K562 (cell line): ENCODE results near the gene AGO1. TPM values are rescaled to one million over a fixed set of nuclear protein-coding genes. Genes with fewer than 3 reads are reported as not detected.

Source experiments
- ATAC-seq: fragments of 200-7000 bp; cut with Tn5 transposase; 3 replicates; pipeline ENCODE4 v1.9.1; 2020; ENCODE audit warnings: moderate library complexity
- BruUV-seq: library from RNA; stranded (reverse); fragments of 400-500 nt; replicated peaks from 2 replicates; lab custom pipeline; 2021; lab: Mats Ljungman, UMichigan
- CTCF ChIA-PET: fragments of 300-600 bp; formaldehyde crosslinking; extraction: SDS; loops from one replicate; lab custom pipeline; 2021; ENCODE audit warnings: low intra/inter-chr PET ratio; lab: Yijun Ruan, JAX
- POLR2A ChIA-PET: fragments of 300-600, 350-650 bp; sonication (Branson Sonifier 250); formaldehyde crosslinking; extraction: SDS; loops from one replicate; lab custom pipeline; 2021; ENCODE audit warnings: antibody characterized with exemption, inconsistent platforms; lab: Yijun Ruan, JAX
- DNase-seq, 4 experiments: peaks; one replicate each; pipeline versions ENCODE4 v3.0.0 to v3.0.0-alpha.2; 2011 to 2018; ENCODE audit warnings: low spot score in 3 of 4, mixed read lengths in 3 of 4; ENCODE audit errors: extremely low read depth in 1 of 4
- FAIRE-seq: peaks from 2 replicates; lab custom pipeline; 2011; peaks lifted over from hg19 to GRCh38; lab: Jason Lieb, UNC
- H2AFZ ChIP-seq: 2 replicates; pipeline ENCODE4 v1.6.0; 2011; ENCODE audit warnings: low read depth, low read length, control low read depth, inconsistent platforms
- H3K27ac ChIP-seq: fragments of 200-600 bp; 3 replicates; pipeline ENCODE4 v1.8.0; 2011; ENCODE audit warnings: low read depth, mild to moderate bottlenecking, control low read depth, inconsistent platforms, low read length, moderate library complexity, mixed read lengths; ENCODE audit errors: extremely low read depth
- H3K27me3 ChIP-seq, 2 experiments: fragments of 300-600 bp in 1 of 2; 2 replicates in 1 of 2; 3 replicates in 1 of 2; pipeline versions ENCODE4 v1.6.0 to v1.8.0; 2011; ENCODE audit warnings: inconsistent platforms in 2 of 2, low read length in 2 of 2, mild to moderate bottlenecking in 1 of 2, mixed read lengths in 1 of 2, moderate library complexity in 1 of 2; ENCODE audit not compliant: control insufficient read depth in 2 of 2, insufficient read depth in 2 of 2
- H3K36me3 ChIP-seq: fragments of 300-600 bp; 3 replicates; pipeline ENCODE4 v1.8.0; 2011; ENCODE audit warnings: mild to moderate bottlenecking, low read length, inconsistent platforms; ENCODE audit not compliant: control insufficient read depth, insufficient read depth
- H3K4me1 ChIP-seq, 2 experiments: fragments of 200-600 bp in 1 of 2; replicated peaks in 1 of 2; 2 replicates in 1 of 2; 3 replicates in 1 of 2; pipeline versions ENCODE4 v1.5.1 to v1.8.0; 2011; ENCODE audit warnings: inconsistent platforms in 2 of 2, low read length in 2 of 2, mild to moderate bottlenecking in 1 of 2, mixed read lengths in 1 of 2, moderate library complexity in 1 of 2; ENCODE audit not compliant: control insufficient read depth in 2 of 2, insufficient read depth in 2 of 2
- H3K4me2 ChIP-seq: 2 replicates; pipeline ENCODE4 v1.6.1; 2011; ENCODE audit warnings: low read length, control low read depth, inconsistent platforms, mixed read lengths; ENCODE audit not compliant: insufficient read depth
- H3K4me3 ChIP-seq: fragments of 200-600 bp; sonication (generic), shearing (Covaris generic); 2 replicates; pipeline ENCODE4 v1.5.1; 2016; ENCODE audit warnings: control low read depth, inconsistent platforms
- H3K79me2 ChIP-seq: fragments of 200-600 bp; 3 replicates; pipeline ENCODE4 v1.8.0; 2011; ENCODE audit warnings: low read length, inconsistent platforms; ENCODE audit not compliant: control insufficient read depth, insufficient read depth
- H3K9ac ChIP-seq, 2 experiments: 2 replicates each; pipeline versions ENCODE4 v1.6.0 to v1.6.1; 2011; ENCODE audit warnings: low read depth in 2 of 2, low read length in 2 of 2, control low read depth in 1 of 2, inconsistent platforms in 1 of 2, mild to moderate bottlenecking in 1 of 2, mixed read lengths in 1 of 2; ENCODE audit not compliant: insufficient read depth in 1 of 2
- H3K9me1 ChIP-seq: one replicate; pipeline ENCODE4 v1.6.0; 2011; ENCODE audit warnings: inconsistent platforms, mild to moderate bottlenecking, low read length, moderate library complexity; ENCODE audit not compliant: control insufficient read depth, insufficient read depth
- H3K9me3 ChIP-seq: replicated peaks from 2 replicates; pipeline ENCODE4 v1.5.1; 2011; ENCODE audit warnings: low read depth, low read length, inconsistent platforms; ENCODE audit not compliant: control insufficient read depth, insufficient read depth
- H4K20me1 ChIP-seq: replicated peaks from 2 replicates; pipeline ENCODE4 v1.6.1; 2011; ENCODE audit warnings: low read length, inconsistent platforms, mixed read lengths; ENCODE audit not compliant: control insufficient read depth, insufficient read depth
- BDP1 ChIP-seq: IDR thresholded peaks from 3 replicates; pipeline ENCODE4 v1.6.1; 2011; ENCODE audit not compliant: insufficient read length, insufficient read depth
- HOMEZ ChIP-seq: fragments of 250-450 bp; sonication (Bioruptor Pico); IDR thresholded peaks from 2 replicates; pipeline ENCODE4 v1.4.0; 2020; ENCODE audit warnings: mild to moderate bottlenecking, moderate library complexity
- PHB2 ChIP-seq: fragments of 450-650 bp; IDR thresholded peaks from 2 replicates; pipeline ENCODE4 v1.6.1; 2017; ENCODE audit warnings: low read depth
- ZBTB11 ChIP-seq, 3 experiments: fragments of 200-800 bp in 1 of 3; fragments of 250-450 bp in 1 of 3; fragments of 450-650 bp in 1 of 3; sonication (Bioruptor Pico) in 1 of 3; sonication (Bioruptor generic) in 1 of 3; formaldehyde crosslinking in 1 of 3; IDR thresholded peaks; 2 replicates each; pipeline versions ENCODE4 v1.6.1 to v1.8.0; 2016 to 2022; ENCODE audit warnings: mild to moderate bottlenecking in 2 of 3, missing genetic modification characterization in 2 of 3, missing compliant biosample characterization in 1 of 3, moderate library complexity in 1 of 3
- WGBS: fragments of 100-300 bp; shearing (Covaris generic); methylation state at CpG from one replicate; pipeline ENCODE4 v1.1.6; 2016; ENCODE audit warnings: low coverage, mixed read lengths; ENCODE audit not compliant: insufficient coverage; ENCODE audit errors: missing lambda C conversion rate; 5-methylcytosine and 5-hydroxymethylcytosine counted together
- in situ Hi-C: fragments of 300-500 bp; cut with MboI; formaldehyde crosslinking; loops from 4 replicates; pipeline ENCODE4 v1.15.0; 2018; ENCODE audit warnings: inconsistent platforms, mixed read lengths
- intact Hi-C: fragments of 100-400 bp; cut with micrococcal nuclease; formaldehyde crosslinking; loops from 2 replicates; pipeline ENCODE4 v1.14.2; 2022
- polyA plus RNA-seq, 8 experiments: library from polyadenylated mRNA; depleted of rRNA in 4 of 8; stranded (reverse) in 5 of 8; unstranded in 3 of 8; fragments of >200 nt; fragmentation: Nextera tagmentation in 2 of 8; fragmentation: Illumina TruSeq in 1 of 8; extraction: Ambion mirVana in 2 of 8; extraction: Trizol in 1 of 8; gene quantifications; 2 replicates each; pipeline versions ENCODE4 v1.2.1 to v1.2.3, GENCODE V29; 2011 to 2014; ENCODE audit warnings: inconsistent platforms in 1 of 8, missing spikeins in 1 of 8
- total RNA-seq, 7 experiments: library from RNA; depleted of rRNA in 6 of 7; stranded (reverse); fragments of >200 nt in 6 of 7; fragmentation: Illumina TruSeq in 2 of 7; extraction: Trizol in 2 of 7; gene quantifications; 2 replicates each; pipeline versions ENCODE4 v1.2.1 to v1.2.3, GENCODE V29; 2011 to 2021; ENCODE audit warnings: low replicate concordance in 1 of 7
- TF ChIP-seq, protein P1 (sequence below), 2 experiments: IDR thresholded peaks; 2 replicates each; pipeline ENCODE4 v1.6.1; 2012; ENCODE audit warnings: improper control_type of control experiment in 2 of 2, low read depth in 2 of 2, low read length in 2 of 2, borderline replicate concordance in 1 of 2
- TF ChIP-seq, protein P2 (sequence below): fragments of 450-650 bp; formaldehyde crosslinking; IDR thresholded peaks from 2 replicates; pipeline ENCODE4 v1.4.0; 2020; ENCODE audit warnings: mild to moderate bottlenecking, mixed read lengths
- TF ChIP-seq, protein P3 (sequence below): fragments of 200-800 bp; sonication (Bioruptor generic); IDR thresholded peaks from 2 replicates; pipeline ENCODE4 v1.6.1; 2017; ENCODE audit warnings: missing genetic modification characterization, missing compliant biosample characterization

AGO1 gene
- total and polyA plus RNA-seq, 9 of the 15 experiments (the other 6 are each of a cell fraction or from before 2014, with no cell fraction given) = 7.3 to 64.2 (median 26.0) TPM

- TF ChIP-seq, protein P1, sequence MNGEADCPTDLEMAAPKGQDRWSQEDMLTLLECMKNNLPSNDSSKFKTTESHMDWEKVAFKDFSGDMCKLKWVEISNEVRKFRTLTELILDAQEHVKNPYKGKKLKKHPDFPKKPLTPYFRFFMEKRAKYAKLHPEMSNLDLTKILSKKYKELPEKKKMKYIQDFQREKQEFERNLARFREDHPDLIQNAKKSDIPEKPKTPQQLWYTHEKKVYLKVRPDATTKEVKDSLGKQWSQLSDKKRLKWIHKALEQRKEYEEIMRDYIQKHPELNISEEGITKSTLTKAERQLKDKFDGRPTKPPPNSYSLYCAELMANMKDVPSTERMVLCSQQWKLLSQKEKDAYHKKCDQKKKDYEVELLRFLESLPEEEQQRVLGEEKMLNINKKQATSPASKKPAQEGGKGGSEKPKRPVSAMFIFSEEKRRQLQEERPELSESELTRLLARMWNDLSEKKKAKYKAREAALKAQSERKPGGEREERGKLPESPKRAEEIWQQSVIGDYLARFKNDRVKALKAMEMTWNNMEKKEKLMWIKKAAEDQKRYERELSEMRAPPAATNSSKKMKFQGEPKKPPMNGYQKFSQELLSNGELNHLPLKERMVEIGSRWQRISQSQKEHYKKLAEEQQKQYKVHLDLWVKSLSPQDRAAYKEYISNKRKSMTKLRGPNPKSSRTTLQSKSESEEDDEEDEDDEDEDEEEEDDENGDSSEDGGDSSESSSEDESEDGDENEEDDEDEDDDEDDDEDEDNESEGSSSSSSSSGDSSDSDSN (IDR thresholded peaks at IDR 0.05; ENCODE audit: borderline replicate concordance in 1 of 2, low read depth in 2 of 2, low read length in 2 of 2) = no peak
These were observed 11.2 kb downstream of the AGO1 start (continued) for GRCh38 chr1:35894183-35894582.

- Histone ChIP-seq H3K9me3 (no peaks in the 10 kb centered on the region), H3K27ac (no peak overlapping the region), H3K36me3 (peaks cover 93% of the 10 kb centered on the region), H4K20me1 (peaks cover 24% of the 10 kb centered on the region), H3K4me2 (no peak overlapping the region), H3K79me2 (peaks cover 11% of the 10 kb centered on the region), H3K9me1 (no peaks in the 10 kb centered on the region), H3K27me3 (no peaks in the 10 kb centered on the region), H2AFZ (no peak overlapping the region), H3K4me3 (no peak overlapping the region), H3K9ac (no peak overlapping the region), H3K4me1 (peaks cover 10 to 12% of the 10 kb centered on the region in 2 experiments; a peak in 4 of 5 replicates)
- BruUV-seq = no TSS peak
- ATAC-seq (no peak), DNase-seq (no peak), FAIRE-seq (no peak)
- ChIA-PET POLR2A (interaction anchor here (3.3 kb wide), 1 partner anchor 12 kb away, joined by 11 read pairs; the partner anchor contains the start of gene AGO1), CTCF (no interaction called here)
- 57% methylated on average over 1 of the region's 1 CpG for WGBS
- intact Hi-C loops (no loop called here), in situ Hi-C loops (no loop called here)
- TF ChIP-seq, protein P2, sequence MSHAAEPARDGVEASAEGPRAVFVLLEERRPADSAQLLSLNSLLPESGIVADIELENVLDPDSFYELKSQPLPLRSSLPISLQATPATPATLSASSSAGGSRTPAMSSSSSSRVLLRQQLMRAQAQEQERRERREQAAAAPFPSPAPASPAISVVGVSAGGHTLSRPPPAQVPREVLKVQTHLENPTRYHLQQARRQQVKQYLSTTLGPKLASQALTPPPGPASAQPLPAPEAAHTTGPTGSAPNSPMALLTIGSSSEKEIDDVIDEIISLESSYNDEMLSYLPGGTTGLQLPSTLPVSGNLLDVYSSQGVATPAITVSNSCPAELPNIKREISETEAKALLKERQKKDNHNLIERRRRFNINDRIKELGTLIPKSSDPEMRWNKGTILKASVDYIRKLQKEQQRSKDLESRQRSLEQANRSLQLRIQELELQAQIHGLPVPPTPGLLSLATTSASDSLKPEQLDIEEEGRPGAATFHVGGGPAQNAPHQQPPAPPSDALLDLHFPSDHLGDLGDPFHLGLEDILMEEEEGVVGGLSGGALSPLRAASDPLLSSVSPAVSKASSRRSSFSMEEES (CRISPR knock-in tag) = no peak
- TF ChIP-seq PHB2 (no peak), ZBTB11 (CRISPR knock-in tag; IDR thresholded peaks at IDR 0.05) (0 out of 6 replicates have a peak, but pooled peaks of 1 of the 3 experiments have one; percentile 0), BDP1 (no peak), HOMEZ (CRISPR knock-in tag) (no peak)
- TF ChIP-seq, protein P3, sequence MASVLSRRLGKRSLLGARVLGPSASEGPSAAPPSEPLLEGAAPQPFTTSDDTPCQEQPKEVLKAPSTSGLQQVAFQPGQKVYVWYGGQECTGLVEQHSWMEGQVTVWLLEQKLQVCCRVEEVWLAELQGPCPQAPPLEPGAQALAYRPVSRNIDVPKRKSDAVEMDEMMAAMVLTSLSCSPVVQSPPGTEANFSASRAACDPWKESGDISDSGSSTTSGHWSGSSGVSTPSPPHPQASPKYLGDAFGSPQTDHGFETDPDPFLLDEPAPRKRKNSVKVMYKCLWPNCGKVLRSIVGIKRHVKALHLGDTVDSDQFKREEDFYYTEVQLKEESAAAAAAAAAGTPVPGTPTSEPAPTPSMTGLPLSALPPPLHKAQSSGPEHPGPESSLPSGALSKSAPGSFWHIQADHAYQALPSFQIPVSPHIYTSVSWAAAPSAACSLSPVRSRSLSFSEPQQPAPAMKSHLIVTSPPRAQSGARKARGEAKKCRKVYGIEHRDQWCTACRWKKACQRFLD (CRISPR knock-in tag) = peak; percentile 11; the same call in 1 of the 2 replicates
These were observed 11.6 kb downstream of the AGO1 start for GRCh38 chr1:35894656-35895055.
